NCI-H526 (cell line): ENCODE data around the gene HIGD1A.

Experiments
- DNase-seq, 2 experiments: peaks; one replicate each; lab custom pipeline; 2025; lab: John Stamatoyannopoulos, UW

HIGD1A gene

DNA sequence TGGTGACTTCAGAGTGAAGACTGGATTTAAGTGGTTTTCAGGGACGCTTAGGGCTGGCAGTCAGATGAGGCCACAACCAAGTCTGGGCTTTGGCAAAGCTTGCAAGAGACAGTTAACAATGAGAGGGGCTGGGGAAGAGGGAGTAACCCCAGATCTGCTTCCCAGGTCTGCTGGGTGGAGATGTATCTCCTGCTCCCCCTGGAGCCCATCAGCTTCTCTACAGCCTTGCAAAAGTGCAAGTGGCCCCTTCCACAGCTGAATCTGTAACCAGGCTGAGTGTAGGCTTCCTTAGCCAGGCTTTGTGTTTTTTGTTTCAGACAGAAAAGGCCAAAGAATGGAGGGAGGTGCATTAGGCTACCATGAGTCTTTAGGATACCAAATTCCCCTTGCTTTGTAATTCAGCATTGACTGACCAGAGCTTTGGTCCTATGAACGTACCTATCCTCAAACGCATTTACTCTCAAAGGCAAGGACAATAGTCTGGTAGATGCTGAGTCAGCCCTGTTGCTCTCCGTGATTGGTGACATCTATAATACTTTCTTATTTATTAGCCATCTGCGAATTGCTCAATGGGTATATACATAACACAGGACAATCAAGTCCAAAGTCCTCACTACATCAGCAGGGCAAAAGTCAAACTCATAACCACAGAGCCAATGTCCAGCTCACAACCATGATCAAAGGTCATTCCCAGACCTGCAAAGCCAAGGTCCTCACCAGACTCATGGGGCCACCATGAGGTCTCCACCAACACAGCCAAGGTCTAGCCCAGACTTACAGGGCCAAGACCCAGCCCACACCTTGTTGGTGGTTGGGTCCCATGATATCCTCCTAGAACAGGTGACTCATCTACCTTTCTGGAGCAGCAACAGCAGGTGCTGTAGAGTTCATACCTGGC lies 48.4 kb downstream of the HIGD1A start:
- DNase-seq, result peak in 1 of 2 experiments; percentile 36

DNA sequence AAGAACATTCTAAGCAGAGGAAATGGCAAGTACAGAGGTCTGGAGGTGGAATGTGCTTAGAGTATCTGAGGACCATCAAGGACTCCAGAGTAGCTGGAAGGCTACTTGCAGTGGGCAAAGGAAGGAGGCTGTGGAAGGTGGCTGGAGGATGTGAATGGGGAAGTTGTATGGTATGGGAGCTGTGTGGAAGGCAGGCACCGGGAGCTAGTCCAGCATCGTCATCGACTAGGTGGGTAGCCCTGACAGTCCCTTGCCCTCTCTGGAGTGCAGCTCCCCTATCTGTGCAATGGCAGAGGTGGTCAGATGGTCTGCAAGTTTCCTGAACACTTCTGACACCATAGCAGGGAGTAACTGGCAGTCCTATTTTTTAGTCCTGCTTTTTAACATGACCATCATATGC lies 50.5 kb downstream of the HIGD1A start:
- no peak for DNase-seq

DNA sequence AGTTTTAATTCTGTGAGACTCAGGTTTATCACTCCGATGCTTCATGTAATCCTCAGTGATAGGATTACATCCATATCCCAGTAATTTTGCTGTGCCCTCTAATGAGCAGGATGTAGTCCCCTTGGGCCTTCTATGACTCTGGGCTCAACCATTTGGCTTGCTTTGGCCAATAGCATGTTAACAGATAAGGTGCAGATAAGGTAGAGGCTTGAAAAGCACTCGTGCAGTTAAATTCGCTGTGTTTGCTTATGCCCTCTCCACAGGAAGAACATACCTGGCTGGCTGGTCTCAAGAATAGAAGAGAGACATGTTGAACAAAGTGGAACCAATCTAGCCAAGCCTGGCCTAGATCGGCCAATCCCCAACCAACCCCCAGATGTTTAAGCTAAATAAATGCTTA lies 51.3 kb downstream of the HIGD1A start:
- DNase-seq, result no peak

DNA sequence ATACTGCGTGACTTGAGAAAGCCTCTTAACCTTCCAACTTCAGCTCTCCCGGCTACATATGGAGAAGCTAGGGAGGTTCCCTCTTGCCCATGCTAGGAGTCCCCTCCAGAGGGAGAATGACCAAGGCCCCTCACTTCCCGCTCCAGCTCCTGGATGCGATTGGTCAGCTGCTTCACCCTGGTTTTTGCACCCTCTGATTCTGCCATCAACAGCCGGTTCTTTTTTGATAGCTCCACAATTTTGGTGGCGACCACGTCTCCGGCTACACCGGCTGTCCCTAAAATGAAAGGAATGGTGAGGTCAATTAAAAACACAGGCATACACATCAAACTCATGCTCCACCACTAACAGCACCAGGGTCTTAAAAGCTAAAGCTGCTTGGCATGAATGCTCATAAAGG lies 51.8 kb downstream of the HIGD1A start:
- DNase-seq, result no peak

DNA sequence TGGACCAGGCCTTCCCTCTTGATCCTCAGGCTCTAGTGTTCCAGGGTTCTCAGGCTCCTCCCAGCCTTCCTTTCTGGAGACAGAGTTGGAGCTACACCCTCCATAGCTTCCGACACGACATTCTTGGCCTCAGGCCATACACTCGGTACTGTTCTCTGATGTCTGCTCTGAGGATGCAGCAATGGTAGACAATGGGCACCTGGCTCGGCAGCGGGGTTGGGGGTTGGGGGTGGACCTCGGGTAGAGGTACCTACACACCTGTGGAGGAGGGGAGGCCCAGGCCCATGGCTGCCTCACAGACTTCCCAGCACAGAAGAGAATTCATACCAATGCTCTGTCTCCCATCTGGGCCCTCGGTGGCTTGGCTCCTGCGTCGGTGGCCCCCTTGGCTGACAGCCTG lies 52.7 kb downstream of the HIGD1A start:
- no peak for DNase-seq

DNA sequence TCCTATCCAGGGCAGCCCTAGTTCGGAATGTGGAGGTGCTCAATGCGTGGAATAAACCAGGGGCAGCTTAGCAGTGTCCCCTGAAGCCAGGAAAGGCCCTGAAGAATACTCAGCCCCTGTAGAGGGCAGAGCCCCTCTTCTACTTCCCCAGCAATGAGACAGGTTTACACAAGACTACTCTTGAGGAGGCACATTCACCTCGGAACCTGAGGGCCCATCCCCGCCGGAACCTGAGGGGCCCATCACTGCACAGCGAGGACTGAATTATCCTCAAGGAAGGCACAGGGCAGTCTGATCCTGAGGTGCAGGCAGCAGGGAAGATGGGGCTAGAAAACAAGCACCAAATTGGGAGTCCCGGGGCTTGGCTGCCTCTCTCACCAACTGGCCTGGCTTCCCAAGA lies 53.5 kb downstream of the HIGD1A start:
- no peak for DNase-seq

DNA sequence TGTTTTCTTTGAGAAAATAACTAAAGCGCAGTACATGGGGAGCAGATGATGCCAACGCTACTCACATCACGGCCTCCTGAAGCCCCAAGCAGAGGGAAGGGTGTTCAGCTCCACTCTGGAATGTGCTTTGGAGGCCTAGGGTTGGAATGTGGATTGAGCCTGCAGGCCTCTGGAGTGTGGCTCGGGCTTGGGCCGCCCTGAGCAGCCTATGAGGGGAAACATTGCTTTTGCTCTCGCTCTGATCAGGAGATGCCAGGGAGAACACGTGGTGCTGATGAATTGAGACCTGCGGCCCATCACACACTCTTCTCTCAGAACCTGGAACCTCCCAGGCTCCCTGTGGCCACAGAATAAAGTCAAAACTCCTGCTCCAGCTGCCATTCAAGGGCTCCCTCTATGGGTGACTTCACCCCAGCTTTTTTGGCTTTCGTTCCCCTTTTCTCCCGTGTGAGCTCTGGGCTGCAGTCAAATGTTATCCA lies 54.5 kb downstream of the HIGD1A start:
- no peak for DNase-seq

DNA sequence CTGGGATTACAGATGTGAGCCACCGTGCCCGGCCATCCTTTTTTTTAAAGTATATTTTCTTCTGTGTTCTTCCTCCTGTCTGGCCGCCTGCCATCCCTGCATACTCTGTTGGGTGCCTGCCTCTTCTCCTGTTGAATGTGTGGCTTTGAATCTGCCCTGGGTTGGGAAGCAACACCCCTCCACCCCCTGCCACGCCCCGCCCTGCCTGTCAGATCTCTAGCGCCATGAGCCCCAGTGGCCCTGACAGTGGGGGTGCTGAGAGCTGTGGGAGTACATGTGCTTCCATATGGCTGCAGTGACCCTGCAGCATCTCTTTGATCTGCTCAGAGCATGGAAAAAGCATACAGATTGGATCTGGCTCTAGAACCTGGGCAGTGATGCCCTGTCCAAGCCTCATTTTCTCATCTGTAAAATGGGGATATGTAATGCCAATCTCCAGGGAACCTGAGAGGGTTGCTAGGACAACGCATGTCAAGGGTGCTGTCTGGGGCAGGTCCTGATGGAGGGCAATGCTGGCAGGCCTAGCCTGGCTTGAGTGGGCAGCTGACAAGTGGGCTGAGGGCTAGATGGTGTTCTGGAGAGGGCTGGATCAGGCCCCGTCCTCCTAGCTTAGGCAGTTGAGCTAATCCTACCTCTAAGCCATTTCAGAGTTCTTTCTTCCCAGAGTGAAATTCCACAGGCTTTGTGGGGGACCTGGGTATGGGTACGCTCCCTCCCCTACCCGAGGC lies 55.1 kb downstream of the HIGD1A start:
- DNase-seq, result no peak

DNA sequence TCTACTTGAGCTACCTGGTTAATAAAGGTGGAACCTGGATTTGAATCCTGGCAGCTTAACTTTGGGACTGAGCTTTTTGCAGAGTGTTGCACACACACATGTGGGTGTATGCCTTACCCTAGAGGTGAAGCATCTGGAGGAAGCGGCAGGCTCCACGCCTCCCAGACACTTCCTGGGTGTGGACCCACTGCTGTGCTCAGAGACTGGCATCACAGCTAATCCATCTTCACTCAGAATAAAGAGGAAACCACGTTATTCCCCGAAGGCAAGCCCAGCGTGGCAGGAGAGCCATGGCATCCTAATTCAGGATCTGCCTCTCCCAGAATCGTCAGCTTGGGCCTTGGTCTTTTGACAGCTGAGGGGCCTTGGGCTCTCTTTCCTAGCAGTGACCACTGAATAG lies 56.7 kb downstream of the HIGD1A start:
- no peak for DNase-seq

DNA sequence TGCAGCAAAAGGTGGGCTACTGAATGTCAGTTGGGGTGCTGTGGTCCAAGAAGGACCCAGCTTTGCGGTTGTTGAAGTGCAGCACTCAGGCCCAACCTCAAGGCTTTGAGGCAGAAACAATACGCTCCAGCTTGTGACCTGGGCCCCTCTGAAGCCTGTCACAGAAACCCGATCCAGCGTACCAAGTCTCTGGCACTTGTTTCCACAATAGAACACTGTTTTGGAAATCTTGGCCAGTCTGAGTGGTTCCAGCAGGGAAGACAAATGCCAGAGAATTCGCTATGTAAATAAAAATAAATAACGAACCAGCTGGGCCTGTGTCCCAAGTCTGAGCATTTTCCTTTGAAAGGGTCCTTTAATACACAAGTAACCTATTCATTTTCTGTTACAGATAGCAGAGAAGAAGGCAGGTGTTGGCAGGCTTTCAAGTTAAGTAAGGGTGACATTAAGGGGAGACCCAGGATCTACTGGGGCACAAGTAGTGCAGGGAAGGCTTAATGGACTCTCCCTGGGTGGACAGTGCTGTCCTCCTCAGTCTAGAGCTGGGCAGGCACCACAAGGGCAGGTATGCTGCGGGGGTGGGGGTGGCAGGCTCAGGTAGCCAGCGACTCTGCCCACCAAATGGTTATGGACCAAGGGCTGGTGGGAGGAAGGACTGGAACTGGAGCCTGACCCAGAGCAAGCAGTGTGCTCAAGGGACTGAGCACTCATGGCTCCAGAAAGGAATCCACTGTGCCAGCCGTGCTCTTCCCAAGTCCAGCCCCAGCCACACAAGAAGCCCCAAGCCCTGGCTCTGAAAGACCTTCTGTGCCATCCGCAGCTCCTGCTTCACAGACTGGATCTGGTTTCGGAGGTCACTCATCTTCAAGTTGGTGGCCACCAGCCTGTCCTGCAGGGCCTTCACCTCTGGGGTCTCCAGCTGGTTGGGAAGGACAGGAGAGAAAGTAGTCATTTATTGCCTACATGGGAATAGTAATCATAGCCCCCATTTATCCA lies 57.5 kb downstream of the HIGD1A start:
- no peak for DNase-seq

DNA sequence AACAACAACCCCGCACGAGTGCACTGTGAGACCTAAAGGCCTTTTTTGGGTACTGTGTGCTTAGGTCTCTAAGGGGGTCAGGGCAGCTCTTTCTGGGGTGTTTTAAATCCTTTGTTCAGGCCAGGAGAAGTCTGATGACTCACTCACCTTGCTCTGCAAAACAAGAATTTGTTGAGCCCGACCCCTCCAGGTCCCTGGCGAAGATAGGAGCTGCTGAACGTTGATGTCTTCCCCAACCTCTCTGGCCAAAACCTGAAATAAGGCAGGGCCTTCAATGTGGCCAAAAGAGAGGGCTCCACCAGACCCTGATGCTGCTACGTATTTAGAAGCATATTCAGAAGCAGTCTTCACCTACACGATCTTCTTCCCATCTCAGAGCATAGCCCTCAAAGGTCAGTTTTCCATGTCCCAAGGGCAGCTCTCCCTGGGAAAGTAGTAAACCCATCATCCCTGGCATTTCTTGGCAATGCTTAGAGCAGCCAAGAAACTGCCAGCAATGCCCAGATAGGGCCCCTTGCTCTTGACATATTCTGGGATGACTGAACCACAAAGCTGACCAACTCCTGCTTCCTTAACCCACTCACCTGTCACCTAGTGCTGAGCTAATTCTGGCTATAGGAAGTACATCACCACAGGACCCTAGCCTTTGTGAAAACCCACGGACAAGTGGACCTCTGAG lies 58.4 kb downstream of the HIGD1A start:
- no peak for DNase-seq

DNA sequence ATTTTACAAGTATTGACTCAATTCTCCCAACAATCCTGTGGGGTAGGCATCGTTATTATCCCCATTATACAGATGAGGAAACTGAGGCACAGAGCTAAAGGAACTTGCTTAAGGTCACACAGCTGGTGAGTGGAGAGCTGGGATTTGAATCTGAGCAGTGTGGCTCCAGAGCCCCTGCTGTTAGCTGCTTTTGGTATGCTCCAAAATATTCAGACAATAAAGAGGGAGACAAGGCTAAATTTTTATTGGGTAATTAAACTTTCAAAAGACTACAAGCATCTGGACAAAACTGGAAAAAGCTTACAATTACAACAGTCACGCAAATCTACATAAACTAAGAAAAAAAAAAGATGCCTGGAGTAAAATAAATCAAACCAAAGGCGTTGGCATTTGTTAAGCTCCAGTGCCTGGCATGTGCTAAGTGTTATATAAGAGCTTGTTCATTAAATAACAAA lies 59.0 kb downstream of the HIGD1A start:
- no peak for DNase-seq

DNA sequence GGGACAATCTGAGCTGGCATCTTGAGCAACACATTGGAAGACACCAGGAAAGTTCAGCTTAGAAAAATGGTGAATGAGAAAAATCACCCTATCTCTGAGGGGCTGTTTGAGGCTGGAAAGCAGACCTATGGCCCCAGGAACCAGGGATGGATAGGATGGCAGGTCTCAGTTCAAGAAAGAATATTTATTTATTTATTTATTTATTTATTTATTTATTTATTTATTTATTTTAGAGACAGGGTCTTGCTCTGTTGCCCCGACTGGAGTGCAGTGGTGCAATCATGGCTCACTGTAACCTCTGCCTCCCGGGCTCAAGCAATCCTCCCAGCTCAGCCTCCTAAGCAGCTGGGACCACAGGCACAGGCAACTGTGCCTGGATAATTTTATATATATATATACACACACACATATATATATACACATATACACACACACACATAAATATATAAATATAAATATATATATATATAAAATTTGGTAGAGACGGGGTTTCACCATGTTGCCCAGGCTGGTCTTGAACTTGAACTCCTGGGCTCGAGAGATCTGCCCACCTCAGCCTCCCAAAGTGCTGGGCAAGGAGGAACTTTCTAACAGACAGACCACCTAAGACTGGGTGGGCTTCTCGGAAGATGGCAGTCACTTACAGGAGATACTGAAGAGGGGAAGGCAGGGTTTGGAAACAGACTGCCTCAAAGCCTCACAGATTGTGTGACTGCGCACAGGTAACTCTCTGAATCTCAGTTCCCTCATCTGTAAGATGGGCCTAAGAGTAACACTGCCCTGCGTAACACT lies 60.9 kb downstream of the HIGD1A start:
- no peak for DNase-seq

DNA sequence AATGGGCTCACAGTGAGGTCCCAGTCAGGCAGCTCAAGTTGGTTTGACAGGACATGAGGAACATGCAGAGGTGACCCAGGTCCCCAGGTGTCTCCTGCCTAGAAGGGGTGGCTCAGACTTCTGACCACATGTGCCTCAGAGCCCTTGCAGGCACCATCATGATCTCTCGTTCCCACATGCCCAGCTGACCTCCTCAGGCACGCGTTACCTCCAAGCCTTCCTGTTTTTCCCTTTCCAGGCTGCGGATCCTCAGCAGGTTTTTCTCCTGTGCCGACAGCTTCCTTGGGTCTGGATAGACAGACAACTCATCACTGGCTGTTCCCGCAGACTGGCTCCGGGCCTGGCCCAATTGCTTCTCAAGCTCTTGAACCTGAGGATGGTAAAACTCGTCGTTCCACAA lies 61.6 kb downstream of the HIGD1A start:
- no peak for DNase-seq

DNA sequence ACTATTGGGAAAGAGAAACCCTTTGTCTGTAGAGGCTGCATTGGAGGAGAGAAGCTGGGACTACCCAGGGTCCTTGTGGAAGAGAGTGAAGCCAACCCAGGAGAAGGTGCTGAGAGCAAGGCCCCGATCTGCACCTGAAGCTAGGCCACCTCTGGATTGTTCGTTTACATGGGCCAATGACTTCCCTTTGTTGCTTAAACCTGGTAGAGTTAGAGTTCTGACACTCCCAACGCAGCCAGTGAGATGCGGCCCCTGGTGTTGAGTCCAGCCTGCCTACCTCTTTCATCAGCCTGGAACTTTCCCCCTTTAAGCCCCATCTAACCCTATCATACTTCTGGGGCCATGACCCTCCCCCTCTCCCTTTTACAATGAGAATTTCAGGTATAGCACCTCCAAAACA lies 62.0 kb downstream of the HIGD1A start:
- DNase-seq, result no peak

DNA sequence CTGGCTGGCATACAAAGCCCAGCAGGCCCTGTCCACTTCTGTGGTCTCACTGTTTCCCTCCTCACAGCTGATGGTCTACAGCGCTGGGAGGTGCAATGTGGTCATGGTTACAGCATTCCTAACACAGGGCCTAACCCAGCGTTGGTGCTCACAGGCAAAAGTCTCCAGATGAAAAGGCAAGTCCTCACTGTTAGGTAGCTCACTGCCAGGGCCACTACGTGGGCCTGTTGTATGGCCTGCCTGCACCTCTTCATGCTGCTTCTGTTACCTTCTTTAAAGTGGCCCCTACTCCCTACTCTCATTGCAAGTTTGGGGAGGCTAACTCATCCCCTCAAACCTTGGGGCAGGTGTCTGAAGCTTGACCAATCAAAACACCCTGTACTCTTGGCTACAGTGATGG lies 62.5 kb downstream of the HIGD1A start:
- no peak for DNase-seq

DNA sequence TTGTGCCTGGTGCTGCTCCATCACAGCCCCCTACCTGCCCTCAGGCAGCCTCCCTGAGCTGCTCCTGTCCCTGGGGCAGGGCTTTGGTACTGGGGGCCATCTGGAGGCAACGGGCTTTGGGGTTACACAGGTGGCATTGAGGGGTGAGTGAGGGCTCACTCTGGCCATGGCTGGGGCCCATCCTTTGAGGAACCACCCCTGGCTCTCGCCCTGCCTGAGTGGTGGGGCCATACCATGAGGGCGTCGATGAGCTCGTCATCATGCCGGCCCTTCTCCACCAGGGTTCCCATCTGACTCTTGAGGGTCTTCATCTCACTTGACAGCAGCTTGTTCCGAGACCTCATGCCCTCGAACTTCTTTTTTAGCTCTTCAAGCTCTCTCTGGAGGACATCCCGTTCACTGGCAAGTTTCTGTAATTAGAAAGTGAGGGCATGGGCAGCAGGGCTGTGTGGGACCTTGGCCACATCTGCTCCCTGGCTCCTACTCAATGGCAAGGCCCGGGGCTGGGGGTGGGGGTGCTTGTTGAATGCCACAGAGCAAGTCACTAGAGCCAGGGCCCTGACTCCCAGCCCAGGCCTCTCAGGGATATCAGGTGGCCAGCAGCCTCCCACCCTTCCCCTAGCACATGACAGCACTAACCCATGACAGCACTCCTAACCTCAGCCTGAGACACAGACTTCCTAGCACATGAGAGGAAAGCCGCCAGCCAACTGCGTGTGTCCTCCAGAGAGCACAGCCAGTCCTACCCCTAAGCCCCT lies 64.7 kb downstream of the HIGD1A start:
- no peak for DNase-seq

DNA sequence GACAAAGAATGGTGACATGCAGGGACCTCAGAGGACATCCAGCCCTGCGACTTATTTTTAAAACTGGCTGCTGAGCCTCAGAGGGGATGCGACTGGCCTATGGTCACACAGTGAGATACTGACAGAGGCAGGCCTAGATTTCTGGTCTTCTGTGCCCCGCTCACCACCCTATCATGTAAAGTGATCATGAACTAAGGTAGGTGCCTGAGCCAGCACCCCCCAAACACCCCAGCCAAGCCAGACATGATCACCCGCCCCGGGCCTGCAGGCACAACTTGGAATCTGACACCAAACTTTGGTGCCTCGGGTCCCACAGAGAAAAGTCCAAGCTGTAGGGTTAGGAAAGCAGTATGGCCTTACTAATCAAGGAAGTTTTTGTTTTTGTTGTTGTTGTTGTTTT lies 67.8 kb downstream of the HIGD1A start:
- no peak for DNase-seq

DNA sequence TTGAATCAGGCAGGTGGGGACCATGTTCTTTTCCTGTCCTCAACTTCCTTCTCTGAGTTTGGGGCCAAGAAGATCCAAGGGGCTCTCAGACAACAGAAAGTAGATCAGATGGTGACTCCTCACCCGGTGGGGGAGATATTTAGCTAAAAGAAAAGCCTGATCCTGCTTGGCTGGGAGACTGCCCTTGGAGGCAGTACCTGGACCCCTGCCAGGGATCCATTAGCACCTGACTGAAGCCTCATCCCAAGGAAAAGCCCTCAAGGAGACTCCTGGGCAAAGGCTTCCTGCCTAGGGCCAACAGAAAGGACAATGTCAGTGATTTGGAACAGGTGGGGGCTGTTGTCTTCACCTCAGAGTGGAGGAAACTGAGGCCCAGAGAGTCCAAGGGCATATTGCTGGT lies 68.2 kb downstream of the HIGD1A start:
- DNase-seq, result no peak

DNA sequence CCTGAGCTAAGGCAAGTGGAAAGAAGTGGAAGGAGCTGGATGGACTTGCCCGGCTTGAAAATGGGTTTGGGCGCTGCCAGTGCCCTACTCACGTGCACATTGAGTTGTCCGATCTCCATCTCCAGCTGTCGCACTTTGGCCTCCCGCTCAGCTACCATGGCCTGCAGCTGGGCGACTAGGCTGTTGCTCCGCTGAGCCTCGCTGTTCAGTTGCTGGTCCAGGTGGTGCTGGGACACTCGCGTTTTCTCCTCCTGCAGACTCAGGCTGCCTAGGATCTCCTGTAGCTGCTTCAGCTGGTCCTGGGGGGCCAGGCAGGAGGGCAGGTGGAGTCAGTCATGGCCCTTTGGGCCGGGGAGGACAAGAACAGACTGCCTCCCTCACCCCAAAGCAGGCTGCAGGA lies 68.7 kb downstream of the HIGD1A start:
- DNase-seq, result no peak
